Osteoblast (primary cell): ENCODE results near the gene STS. TPM values are rescaled to one million over a fixed set of nuclear protein-coding genes. Genes with fewer than 3 reads are reported as not detected.

Experiments used
- DNase-seq: peaks from one replicate; pipeline ENCODE4 v3.0.0; 2011; ENCODE audit warnings: low spot score, mixed read lengths; ENCODE audit not compliant: insufficient read length; ENCODE audit errors: missing footprints
- H2AFZ ChIP-seq: 2 replicates; pipeline ENCODE4 v1.6.0; 2011; ENCODE audit warnings: mild to moderate bottlenecking, low read length
- H3K27ac ChIP-seq: 2 replicates; pipeline ENCODE4 v1.5.1; 2011; ENCODE audit warnings: mild to moderate bottlenecking, low read depth, low read length, moderate library complexity
- H3K27me3 ChIP-seq: 2 replicates; pipeline ENCODE4 v1.6.0; 2012; ENCODE audit warnings: mild to moderate bottlenecking, control low read depth, inconsistent platforms, low read length, moderate library complexity; ENCODE audit not compliant: insufficient read depth
- H3K36me3 ChIP-seq: 2 replicates; pipeline ENCODE4 v1.5.1; 2011; ENCODE audit warnings: mild to moderate bottlenecking, low read length, control low read depth, moderate library complexity; ENCODE audit not compliant: insufficient read depth
- H3K4me1 ChIP-seq: 2 replicates; pipeline ENCODE4 v1.5.1; 2011; ENCODE audit warnings: mild to moderate bottlenecking, low read length, control low read depth, moderate library complexity; ENCODE audit not compliant: insufficient read depth
- H3K4me2 ChIP-seq: 2 replicates; pipeline ENCODE4 v1.6.0; 2011; ENCODE audit warnings: mild to moderate bottlenecking, low read length; ENCODE audit not compliant: insufficient read depth
- H3K4me3 ChIP-seq: fragments of 200-600 bp; sonication (generic); 3 replicates; pipeline ENCODE4 v1.5.1; 2012; ENCODE audit warnings: mild to moderate bottlenecking, low read length, inconsistent platforms; ENCODE audit not compliant: insufficient read depth
- H3K79me2 ChIP-seq: 2 replicates; pipeline ENCODE4 v1.6.0; 2012; ENCODE audit warnings: mild to moderate bottlenecking, low read length, control low read depth, inconsistent platforms; ENCODE audit not compliant: insufficient read depth
- H3K9me3 ChIP-seq: 2 replicates; pipeline ENCODE4 v1.5.1; 2011; ENCODE audit warnings: low read depth, low read length, control low read depth
- H4K20me1 ChIP-seq: 2 replicates; pipeline ENCODE4 v1.6.0; 2012; ENCODE audit warnings: mild to moderate bottlenecking, low read length, control low read depth; ENCODE audit not compliant: insufficient read depth
- total RNA-seq: library from RNA; depleted of rRNA; stranded (reverse); fragments of >200 nt; gene quantifications from 2 replicates; pipeline ENCODE4 v1.2.3, GENCODE V29; 2012
- TF ChIP-seq, protein P1 (sequence below): IDR thresholded peaks from 2 replicates; pipeline ENCODE4 v1.5.1; 2011; ENCODE audit warnings: mild to moderate bottlenecking, low read depth, low read length, moderate library complexity; ENCODE audit errors: extremely low read depth

Gene STS
- total RNA-seq, 1 donor: 10.9 TPM

DNA sequence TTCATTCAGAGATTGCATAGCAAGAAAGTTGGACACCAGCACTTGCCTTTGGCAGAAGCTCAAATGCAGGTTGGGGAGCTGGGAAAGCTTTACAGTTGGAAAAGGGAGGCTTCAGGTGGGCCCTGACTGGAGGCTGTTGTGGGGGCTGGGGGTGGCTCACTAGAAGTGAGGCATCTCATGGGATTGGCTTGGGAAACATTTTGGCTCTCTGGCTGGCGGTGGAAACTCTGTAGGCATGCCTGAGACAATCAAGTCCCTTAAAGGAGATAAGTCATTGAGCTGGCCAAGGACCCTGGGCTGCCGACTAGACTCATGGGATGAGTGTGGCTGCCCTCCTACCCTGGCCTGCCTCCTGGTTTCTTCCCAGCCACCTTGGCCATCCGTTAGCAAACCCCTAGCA lies 31.4 kb upstream of the STS start:
- H4K20me1 ChIP-seq: peaks cover 28% of the 10 kb centered on the region
- no peak for DNase-seq
- TF ChIP-seq, protein P1, sequence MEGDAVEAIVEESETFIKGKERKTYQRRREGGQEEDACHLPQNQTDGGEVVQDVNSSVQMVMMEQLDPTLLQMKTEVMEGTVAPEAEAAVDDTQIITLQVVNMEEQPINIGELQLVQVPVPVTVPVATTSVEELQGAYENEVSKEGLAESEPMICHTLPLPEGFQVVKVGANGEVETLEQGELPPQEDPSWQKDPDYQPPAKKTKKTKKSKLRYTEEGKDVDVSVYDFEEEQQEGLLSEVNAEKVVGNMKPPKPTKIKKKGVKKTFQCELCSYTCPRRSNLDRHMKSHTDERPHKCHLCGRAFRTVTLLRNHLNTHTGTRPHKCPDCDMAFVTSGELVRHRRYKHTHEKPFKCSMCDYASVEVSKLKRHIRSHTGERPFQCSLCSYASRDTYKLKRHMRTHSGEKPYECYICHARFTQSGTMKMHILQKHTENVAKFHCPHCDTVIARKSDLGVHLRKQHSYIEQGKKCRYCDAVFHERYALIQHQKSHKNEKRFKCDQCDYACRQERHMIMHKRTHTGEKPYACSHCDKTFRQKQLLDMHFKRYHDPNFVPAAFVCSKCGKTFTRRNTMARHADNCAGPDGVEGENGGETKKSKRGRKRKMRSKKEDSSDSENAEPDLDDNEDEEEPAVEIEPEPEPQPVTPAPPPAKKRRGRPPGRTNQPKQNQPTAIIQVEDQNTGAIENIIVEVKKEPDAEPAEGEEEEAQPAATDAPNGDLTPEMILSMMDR: no peak
- H3K4me3 ChIP-seq: no peak overlapping the region
- no peaks in the 10 kb centered on the region for H3K27me3 ChIP-seq
- H3K4me1 ChIP-seq: peaks cover 9% of the 10 kb centered on the region
- no peak overlapping the region for H3K4me2 ChIP-seq
- H3K27ac ChIP-seq: no peak overlapping the region
- H2AFZ ChIP-seq: no peak overlapping the region
- H3K79me2 ChIP-seq: peaks cover 54% of the 10 kb centered on the region
- H3K36me3 ChIP-seq: no peaks in the 10 kb centered on the region
- H3K9me3 ChIP-seq: no peaks in the 10 kb centered on the region

- Histone ChIP-seq H2AFZ (no peak overlapping the region), H4K20me1 (peaks cover 37% of the 10 kb centered on the region), H3K36me3 (no peaks in the 10 kb centered on the region), H3K4me3 (no peak overlapping the region), H3K4me2 (no peak overlapping the region), H3K27me3 (no peaks in the 10 kb centered on the region), H3K9me3 (no peaks in the 10 kb centered on the region), H3K27ac (no peak overlapping the region), H3K79me2 (peaks cover 66% of the 10 kb centered on the region), H3K4me1 (peaks cover 9% of the 10 kb centered on the region)
- TF ChIP-seq, protein P1: no peak
- DNase-seq: no peak
Observed at GRCh38 chrX:7117587-7117986, 29.9 kb upstream of the STS start.

DNA sequence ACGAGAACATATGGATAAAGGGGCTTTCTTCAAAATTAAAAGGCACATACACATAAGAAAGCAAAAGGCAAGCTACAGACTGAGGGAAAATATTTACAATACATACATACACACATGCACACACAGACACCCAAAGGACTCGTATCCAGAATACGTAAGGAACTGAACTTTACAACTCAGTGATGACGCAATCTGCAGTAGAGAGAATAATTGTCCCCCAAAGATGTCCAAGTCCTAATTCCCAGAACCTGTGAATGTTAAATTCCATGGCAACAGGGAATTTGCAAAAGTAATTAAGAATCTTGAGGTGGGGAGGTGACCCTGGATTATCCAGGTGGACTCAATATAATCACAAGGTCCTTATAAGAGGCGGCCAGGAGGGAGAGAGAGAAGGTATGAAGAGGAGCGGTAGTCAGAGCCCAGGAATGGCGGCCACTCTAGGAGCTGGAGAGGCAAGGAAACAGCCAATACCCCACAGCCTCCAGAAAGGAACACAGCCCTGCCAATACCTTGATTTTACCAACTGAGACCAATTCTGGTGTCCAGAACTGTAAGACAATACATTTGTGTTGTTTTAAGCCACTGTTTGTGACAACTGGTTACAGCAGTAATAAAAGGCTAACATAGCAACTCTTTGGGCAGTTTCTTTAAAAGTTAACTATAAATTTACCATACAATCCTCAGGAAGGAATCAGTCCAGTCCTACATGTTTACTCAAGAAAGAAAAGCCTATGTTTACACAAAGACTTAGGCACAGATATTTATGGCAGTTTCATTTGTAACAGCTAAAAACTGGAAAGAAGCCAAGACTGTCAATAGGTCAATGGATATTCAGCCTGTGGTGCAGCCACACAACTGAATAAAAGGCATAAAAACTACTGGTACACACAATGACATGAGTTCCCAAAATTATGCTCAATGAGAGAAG lies 27.3 kb upstream of the STS start:
- H3K4me1 ChIP-seq: peaks cover 9% of the 10 kb centered on the region
- H3K36me3 ChIP-seq: no peaks in the 10 kb centered on the region
- H3K4me2 ChIP-seq: no peak overlapping the region
- peaks cover 37% of the 10 kb centered on the region for H4K20me1 ChIP-seq
- peak; percentile 65 for DNase-seq
- H3K9me3 ChIP-seq: no peaks in the 10 kb centered on the region
- H3K4me3 ChIP-seq: no peak overlapping the region
- H3K27me3 ChIP-seq: no peaks in the 10 kb centered on the region
- peaks cover 62% of the 10 kb centered on the region for H3K79me2 ChIP-seq
- H3K27ac ChIP-seq: no peak overlapping the region
- H2AFZ ChIP-seq: no peak overlapping the region
- TF ChIP-seq, protein P1: no peak

GRCh38 chrX:7120878-7121219 lies 26.7 kb upstream of the STS start:
- peaks cover 63% of the 10 kb centered on the region for H3K79me2 ChIP-seq
- H3K4me2 ChIP-seq: no peak overlapping the region

More at GRCh38 chrX:7120878-7121219, 26.7 kb upstream of the STS start:
- Histone ChIP-seq H3K27ac (no peak overlapping the region), H4K20me1 (peaks cover 33% of the 10 kb centered on the region), H3K27me3 (no peaks in the 10 kb centered on the region), H3K4me3 (no peak overlapping the region), H3K4me1 (peaks cover 9% of the 10 kb centered on the region), H3K36me3 (no peaks in the 10 kb centered on the region), H3K9me3 (no peaks in the 10 kb centered on the region), H2AFZ (no peak overlapping the region)
- DNase-seq: no peak
- TF ChIP-seq, protein P1: no peak
